Endothelial cell of hepatic sinusoid (primary cell): ENCODE measurements around the gene PSMG2.
"Not testable (repeated sequence)": the region's sequence is repeated elsewhere in the genome, so short reads cannot be mapped to it uniquely, and the experiment has no call there.

Experiments
- in situ Hi-C: cut with HindIII; loops from 2 replicates; pipeline ENCODE4 v1.10.0; 2017; ENCODE audit warnings: low sequenced_read_pairs

The PSMG2 gene

DNA sequence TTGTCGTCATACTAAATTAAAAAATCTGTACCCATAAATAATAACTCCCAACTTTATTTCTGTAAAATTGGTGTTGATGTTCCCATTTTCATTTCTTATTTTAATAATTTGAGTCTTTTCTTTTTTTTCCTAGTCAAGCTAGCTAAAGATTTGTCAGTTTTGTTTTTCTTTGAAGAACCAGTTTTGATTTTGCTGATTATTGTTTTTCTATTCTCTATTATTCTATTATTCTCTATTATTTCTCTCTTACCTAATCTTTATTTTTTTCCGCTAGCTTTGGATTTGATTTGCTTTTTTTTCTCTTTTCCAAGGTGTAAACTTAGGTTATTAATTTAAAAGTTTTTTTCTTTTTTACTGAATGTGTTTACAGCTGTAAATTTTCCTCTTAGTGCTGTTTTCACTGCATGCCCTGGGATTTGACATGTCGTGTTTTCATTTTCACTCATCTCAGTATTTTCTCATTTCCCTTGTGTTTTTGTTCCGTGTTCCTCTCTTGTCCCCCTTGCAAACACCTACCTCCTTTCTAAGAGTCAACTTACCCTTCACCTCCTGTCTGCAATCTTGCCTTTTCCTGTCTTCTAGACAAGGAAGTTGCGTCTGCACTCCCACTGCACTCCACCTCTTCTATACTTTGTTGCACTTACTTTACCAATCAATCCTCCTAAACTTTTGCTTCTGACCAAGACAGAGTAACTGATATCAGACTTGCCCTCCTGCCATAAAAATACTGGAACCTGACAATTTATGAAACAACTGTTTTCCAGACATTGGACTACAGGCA lies 18.8 kb downstream of the PSMG2 start:
- in situ Hi-C loops, result no loop called here

DNA sequence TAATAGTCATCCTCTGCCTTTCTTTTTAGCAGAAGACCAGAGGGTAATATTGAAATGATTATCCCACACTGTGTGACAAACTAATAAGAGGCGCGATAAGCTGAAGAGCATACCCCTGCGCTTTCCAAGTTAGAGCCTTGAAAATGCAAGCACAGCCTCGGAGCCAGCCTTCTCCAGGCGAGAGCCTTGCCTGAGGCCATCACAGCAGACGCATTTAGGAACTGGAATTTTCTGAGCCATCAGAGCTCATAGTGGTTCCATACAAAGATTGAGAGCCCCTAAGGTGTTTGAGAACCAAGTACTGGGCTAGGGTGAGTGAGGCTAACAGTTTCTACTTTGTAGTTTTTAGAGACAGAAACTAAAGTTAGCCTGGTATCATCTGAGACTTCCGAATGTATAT lies 19.9 kb downstream of the PSMG2 start:
- in situ Hi-C loops, result no loop called here

DNA sequence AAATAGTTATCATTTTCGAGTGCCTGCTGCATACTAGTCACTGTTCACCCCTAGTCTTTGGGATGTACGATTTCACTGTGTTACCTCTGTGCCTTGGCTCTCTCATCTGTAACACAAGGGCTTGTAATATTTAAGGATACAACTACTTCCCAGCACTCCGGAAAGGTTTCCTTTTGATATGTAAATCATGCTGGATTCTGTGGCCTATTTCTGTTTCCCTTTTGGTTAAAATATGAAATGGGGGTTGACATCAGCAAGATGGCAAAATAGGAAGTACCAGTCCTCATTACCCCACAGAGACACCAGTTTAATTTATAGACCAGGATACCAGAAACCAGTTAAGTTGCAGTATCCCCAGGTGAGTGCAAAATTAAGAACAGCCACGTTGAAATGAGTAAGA lies 23.5 kb downstream of the PSMG2 start:
- in situ Hi-C loops, result no loop called here

DNA sequence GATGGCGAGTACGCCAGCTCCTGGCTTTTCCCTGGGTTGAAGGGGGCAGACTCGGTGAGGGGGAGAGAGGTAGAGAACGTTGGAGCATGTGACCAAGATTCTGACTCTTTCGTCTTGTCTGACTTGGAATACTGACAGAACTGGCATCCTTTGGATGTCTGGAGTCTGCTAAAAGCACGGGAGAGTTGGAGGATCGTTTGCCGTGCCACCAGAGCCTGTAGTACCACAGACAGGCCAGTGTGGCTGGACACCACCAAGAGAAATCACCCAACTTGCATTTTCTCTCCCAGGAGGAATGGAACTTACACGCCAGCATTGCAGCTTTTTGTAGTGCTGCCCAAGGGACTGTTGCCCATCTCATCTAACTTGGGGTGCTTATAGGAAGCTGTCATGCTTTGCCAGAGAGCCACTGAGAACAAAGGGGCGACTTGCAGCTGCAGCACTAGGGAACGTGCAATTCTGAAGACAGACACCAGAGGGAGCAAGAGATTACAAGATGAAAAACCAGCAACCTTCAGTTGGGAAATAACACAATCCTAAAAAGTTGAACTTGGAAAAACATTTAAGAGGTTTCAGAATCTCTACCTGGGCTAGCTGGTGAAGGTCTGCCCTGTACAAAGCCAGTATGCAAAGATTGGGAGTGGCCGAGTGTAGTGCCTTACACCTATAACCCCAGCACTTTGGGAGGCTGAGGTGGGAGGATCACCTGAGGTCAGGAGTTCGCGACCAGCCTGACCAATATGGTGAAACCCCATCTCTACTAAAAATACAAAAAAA lies 24.1 kb downstream of the PSMG2 start:
- in situ Hi-C loops, result no loop called here

DNA sequence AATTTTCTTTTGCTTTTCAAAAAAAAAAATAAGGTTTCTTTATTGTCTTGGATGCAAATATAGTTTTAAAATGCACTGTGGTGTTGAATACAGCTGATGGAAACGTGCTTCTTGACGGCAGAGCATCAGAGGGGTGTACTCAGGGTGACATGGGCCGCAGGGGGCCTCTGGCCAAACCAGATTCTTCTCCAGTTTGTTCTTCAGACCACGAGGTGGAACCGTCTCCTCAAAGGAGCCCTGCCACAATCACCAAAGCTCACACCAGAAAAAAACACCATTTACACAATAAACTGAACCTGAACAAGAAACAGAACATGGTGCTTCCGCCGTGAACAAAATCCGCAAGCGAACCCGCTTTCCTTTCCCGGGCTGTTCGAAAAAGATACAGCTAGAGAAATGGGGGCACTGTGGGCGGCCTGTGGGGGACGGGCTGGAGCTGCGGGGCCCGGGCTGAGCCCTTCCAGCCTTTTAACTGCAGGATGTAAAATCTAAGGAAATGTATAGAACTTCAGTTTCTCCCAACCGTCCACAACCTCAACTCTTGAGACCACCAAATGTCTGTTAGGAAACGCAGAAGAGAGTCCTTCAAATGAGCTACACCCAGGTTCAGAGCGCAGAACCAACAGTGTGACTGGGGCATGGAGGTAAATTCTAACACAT lies 34.5 kb downstream of the PSMG2 start:
- in situ Hi-C loops, result no loop called here

DNA sequence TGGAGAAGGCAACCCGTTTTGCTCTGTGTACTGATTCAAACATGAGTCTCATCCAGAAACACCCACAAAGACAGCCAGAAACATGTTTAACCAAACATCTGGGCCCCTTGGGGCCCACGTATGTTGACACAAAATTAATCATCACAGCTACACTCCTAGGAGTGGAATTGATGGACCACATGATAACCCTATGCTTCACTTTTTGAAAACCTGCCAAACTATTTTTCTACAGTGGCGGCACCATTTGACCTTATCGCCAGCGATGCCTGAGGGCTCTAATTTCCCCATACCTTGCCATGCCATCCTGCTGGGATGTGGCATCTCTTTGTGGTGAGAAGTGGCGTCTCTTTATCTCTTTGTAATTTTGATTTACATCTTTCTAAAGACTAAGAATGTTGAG lies 38.5 kb downstream of the PSMG2 start:
- in situ Hi-C loops, result loop anchor here (5.0 kb wide), 3 partner anchors 106 to 186 kb away; no protein-coding TSS in a partner anchor

DNA sequence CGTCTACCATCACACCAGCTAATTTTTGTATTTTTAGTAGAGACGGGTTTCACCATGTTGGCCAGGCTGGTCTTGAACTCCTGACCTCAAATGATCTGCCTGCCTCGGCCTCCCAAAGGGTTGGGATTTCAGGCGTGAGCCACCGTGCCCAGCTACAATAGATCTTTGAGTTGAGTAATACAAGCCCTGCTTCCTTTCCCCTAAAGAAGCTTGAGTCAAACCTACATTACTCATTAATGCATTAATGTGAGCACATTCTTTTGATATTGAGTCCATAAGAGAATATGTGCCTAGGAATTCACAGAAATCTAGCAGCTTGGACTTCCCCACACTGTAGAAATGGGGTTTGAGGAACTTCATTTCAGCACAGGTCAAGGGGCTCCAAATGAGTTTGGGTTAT lies 39.6 kb downstream of the PSMG2 start:
- in situ Hi-C loops, result loop anchor here (5.0 kb wide), 3 partner anchors 105 to 185 kb away; no protein-coding TSS in a partner anchor

DNA sequence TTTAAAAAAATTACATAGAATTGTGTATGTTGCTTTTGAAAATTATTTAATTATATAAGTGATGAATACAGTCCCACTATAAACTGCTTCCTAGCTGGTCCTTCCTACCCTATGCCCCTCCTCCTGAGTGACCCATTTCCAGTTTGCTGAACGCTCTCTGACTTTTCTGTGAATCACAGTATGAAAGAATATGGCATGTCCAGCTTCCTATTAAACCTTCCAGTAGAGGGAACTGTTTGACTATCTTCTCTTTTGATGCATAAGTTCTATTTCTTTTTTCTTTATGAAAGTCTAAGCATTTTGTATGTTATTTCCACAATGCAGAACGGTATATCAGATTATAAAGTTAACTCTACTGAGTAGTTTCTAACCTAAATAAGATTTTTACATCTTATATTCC lies 41.3 kb downstream of the PSMG2 start:
- in situ Hi-C loops, result loop anchor here (5.0 kb wide), 3 partner anchors 103 to 183 kb away; no protein-coding TSS in a partner anchor

DNA sequence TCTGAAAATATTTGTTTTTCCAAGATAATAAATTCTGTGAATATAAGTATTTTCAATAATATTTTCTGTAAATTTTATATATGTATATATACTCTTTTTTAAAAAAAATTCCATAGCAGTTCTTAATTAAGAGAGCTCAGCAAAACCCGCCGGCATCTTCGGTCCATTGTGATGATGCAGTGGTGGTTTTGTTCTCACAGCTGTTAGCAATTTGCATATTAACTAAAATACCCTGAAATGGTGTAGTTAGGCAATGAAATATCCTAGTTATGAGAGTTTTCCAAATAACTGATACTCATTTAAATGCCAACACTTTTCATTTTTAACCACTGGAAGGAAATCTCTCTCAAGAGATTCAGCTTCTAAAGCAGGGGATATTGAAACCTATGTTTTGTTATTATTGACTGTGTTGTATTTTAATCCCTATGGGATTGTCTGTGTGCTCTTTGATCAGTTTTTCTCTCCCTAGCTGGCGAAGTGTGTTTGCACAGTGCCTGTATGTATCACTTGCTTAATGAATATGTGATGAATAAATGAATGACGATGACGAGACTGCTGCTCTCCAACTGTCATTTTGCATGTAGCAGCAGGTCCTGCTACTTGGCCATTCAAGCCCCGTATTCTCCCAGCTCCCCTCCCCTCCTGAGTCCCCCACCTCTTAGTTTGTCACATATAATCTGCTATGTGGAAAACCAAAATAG lies 42.4 kb downstream of the PSMG2 start:
- in situ Hi-C loops, result no loop called here

DNA sequence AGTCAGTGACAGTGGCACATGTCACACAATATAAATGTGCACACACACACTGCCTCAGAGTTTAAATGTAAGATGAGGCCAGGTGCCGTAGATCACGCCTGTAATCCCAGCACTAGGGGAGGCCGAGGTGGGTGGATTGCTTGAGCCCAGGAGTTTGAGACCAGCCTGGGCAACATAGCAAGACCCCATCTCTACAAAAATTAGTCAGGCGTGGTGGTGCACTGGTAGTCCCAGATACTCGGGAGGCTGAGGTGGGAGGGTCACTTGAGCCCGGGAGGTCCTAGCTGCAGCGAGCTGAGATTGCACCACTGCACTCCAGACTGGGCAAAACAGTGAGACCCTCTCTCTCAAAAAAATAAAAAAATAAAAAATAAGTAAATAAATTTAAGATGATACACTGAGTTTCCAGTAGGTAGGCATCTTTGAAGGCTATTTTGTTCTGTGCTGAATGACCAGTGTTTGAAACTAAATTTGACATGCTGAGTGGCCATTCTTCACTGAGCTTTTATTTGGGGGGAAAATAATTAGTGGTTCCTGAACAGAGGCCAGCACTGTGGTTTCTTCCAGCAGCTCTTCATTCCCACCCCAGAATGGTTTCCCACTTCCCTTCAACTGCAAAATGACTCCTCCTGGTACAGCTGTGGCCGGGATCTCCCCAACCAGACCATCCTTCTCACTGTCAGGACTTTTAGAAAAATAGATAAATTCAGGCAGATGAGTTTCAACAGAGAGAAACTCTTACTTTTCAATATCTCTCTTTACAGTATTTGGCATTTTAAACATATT lies 44.9 kb downstream of the PSMG2 start:
- in situ Hi-C loops, result no loop called here

DNA sequence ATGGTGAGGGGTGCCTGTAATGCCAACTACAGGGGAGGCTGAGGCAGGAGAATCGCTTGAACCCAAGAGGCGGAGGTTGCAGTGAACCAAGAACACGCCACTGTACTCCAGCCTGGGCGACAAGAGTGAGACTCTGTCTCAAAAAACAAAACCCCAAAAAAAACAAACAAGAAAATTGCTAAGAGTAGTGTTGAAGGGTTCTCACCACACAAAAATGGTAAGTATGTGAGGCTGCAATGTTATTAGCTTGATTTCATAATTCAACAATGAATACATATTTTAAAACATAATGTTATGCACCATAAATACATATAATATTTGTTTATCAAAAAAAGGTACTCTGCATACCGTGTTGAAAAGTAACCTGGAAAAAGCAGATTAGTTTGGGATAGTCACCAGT lies 45.8 kb downstream of the PSMG2 start:
- in situ Hi-C loops, result no loop called here

DNA sequence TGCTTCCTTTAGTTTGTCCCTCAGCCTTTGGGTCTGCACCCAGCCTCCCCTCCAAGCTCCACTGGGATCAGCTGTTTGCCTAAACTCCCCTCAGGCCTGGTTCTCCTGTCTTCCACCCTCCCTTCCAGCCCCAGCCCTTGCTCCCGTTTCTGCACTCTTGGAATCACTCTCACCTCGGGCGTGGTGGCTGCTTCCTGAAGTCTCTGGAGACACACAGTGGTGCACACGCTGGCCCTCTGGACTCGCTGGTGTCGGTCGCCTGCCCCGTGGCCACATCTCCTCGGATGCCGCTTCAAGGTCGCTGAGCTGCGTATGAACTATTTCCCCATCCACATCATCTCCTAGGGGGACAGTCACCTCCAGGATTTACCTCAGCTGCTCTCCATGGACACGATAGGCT lies 46.3 kb downstream of the PSMG2 start:
- in situ Hi-C loops, result no loop called here

DNA sequence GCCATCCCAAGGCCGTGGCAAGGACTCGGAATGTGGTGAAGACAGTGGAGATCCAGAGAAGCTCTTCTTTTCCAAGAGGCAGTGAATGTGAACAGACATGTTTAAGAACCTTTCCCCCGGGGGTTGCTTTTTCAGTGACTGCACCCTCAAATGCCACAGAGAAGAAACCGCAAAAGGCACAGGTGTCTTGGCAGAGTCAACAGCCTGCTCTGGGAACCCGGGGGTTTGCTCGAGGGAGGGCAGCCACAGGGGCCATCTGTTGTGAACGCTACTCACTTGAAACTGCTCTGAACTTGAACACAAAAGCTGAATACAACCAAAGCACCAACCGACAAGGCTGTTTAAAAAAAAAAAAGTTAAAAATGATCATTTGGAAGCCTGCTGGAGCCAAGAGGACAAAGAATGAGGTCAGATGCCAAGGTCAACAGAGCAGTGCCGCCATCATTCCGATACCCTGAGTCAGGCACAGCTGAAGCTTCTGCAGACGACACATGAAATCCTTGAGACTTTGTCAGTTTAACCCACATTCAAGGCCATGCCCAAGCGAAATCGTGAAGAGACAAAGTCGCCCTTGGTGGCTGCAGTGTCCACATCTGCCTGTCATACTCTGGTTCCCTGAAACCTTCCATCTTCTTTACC lies 47.4 kb downstream of the PSMG2 start:
- in situ Hi-C loops, result no loop called here

DNA sequence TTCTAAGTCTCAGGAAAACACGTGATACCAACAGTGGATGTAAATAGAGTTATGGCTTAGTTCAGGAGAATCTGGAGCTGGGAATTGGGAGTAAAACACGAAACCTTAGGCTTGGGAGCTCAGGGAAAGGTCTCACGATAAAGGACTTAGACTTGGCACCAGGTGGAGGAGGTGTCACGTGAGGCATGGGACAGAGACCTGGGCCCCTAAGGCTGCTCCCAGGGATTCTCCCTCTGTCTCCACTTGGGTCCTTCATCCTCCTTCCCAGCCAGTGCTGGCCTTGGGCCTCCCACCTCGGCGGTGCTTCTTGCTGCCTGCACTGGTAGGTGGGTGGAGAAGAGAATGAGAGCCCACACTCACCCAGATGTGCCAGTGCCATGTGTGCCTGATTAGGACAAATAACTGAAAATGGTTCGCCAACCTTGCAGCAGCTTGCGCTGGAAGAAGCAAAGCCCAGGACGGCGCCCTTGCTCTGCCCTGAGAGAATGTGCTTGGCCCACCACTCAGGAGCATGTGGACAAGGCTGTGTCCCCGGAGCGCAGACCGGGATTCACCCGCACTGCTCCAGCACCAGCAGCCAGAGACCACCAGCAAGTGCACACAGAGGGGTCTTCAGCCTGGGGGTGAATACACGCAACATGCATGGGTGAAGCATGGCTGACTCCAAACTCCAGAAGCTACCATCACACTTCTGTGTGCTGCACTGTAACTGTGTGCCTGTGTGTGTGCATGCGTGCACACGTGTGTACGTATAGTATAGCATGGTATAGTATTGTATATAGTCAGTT lies 48.1 kb downstream of the PSMG2 start:
- in situ Hi-C loops, result no loop called here

DNA sequence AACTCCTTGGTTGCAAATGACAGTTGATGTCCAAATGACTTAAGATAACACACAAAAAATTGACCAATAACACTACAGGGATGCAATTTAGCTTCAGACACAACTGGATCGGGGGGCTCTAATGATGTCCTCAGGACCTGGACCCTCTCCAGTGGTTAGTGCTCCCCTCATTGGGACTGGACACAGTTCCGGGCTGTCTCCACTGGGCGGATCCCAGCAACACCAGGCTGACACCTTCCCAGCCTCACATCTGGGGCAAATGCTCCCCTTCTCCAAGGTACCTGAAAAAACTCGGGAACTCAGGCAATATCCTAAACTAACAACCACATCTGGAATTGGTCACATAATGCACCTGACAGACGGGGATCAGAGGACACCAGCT lies 48.7 kb downstream of the PSMG2 start:
- in situ Hi-C loops, result no loop called here

DNA sequence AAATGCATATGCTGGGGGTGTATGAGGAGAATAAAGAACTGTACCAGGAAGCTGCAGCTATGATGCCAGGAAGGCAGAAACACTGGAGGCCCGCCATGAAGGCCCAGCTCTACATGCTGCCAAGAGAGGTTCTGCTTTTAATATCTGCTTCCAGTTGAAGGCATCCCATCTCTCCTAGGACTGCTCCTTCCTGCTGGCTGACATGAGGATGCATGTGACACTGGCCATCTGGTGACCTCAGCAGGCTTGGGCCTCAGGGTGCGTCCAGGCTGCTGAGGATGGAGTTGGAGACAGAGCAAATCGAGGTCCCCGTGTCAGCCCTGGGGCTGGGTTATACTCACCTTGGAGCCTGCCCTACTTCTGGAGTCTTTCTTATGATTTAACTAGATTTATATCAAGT lies 49.0 kb downstream of the PSMG2 start:
- in situ Hi-C loops, result no loop called here

DNA sequence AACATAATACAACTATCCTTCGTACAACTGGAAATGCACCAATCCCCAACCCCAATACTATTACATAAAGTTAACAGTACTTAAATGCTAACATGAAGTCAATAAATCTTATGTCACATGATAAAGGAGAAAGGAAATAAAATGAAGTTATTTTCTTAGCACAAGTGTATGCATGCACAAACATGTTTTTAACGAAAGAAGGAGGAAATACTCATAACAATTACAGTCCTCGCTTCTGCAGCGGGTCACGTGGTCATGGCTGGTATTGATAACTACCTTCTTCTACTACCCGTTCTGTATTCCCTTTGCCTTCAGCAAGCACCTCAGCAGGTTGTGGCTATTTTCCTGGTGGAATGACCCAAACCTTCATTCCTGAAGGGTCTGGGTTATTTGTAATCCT lies 51.7 kb downstream of the PSMG2 start:
- in situ Hi-C loops, result no loop called here

DNA sequence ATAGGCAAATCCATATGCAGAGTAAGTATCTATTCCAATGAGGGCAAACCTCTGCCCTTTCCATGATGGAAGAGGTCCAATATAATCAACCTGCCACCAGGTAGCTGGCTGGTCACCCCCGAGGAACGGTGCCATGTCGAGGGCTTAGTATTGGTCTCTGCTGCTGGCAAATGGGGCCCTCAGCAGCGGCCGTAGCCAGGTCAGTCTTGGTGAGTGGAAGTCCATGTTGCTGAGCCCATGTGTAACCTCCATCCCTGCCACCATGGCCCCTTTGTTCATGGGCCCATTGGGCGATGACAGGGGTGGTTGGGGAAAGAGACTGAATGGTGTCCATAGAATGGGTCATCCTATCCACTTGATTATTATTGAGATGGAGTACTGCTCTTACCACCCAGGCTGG lies 52.8 kb downstream of the PSMG2 start:
- in situ Hi-C loops, result not testable (repeated sequence)

DNA sequence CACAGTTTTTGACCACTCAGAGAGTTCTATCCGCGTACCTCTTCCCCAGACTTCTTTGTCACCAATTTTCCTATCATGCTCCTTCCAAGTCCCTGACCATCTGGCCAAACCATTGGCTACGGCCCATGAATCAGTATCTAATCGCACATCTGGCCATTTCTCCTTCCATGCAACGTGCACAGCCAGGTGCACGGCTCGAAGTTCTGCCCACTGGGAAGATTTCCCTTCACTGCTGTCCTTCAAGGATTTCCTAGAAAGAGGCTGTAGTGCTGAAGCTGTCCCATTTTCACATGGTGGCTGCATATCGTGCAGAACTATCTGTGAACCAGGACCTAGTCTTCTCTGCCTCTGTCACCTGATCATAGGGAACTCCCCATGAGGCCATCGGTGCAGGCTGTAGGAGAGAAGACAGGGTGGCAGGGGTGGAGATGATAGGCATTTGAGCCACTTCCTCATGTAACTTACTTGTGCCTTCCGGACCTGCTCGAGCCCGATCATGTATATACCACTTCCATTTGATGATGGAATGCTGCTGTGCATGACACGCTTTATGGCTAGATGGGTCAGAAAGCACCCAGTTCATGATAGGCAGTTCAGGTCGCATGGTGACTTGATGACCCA lies 53.9 kb downstream of the PSMG2 start:
- in situ Hi-C loops, result not testable (repeated sequence)
